Panc1 (cell line): Measurements from ENCODE around the gene DOK6.

Experiments
- CTCF ChIP-seq: fragments of 450-650 bp; IDR thresholded peaks from 2 replicates; pipeline ENCODE4 v1.5.1; 2017; ENCODE audit warnings: mild to moderate bottlenecking
- SIN3A ChIP-seq: IDR thresholded peaks from 2 replicates; pipeline ENCODE4 v1.6.1; 2012; ENCODE audit warnings: low read depth, mild to moderate bottlenecking, low read length, moderate library complexity, borderline replicate concordance; ENCODE audit not compliant: insufficient read depth

GRCh38 chr18:69590150-69590549 is 189.5 kb downstream of the DOK6 start:
- TF ChIP-seq CTCF = no peak
- no peak for TF ChIP-seq SIN3A
